ENCODE results near the gene OR4D2. TPM values are rescaled to one million over a fixed set of nuclear protein-coding genes. Genes with fewer than 3 reads are reported as not detected.

OR4D2 gene
- total and polyA plus RNA-seq, 2 of the 4 experiments (the other 2 are of a cell fraction), result not detected

- TF ChIP-seq FOS (IDR thresholded peaks at IDR 0.05; ENCODE audit: low read depth, low read length) (no peak), SMC3 (IDR thresholded peaks at IDR 0.05; ENCODE audit: low read depth, low read length) (no peak), RCOR1 (IDR thresholded peaks at IDR 0.05; ENCODE audit: insufficient replicate concordance, low read length) (no peak)
- peaks cover 9% of the 10 kb centered on the region for H3K27me3 ChIP-seq (ENCODE audit: control insufficient read depth, insufficient read depth, low read length)
- no peak overlapping the region for H2BK20ac ChIP-seq (ENCODE audit: low read depth, low read length)
- no peak for ATAC-seq (ENCODE audit: low read depth)
- H2AK9ac ChIP-seq (replicated peaks; ENCODE audit: low read depth, low read length, poor library complexity), result no peak overlapping the region
- no peak overlapping the region for H3K4me3 ChIP-seq (ENCODE audit: insufficient read depth, low read depth, low read length)
- H4K91ac ChIP-seq (ENCODE audit: insufficient read depth, low read depth, low read length), result no peak overlapping the region
- H2AK5ac ChIP-seq (ENCODE audit: low read depth, low read length), result no peak overlapping the region
- H3K79me1 ChIP-seq (ENCODE audit: low read depth in 1 of 2, low read length in 2 of 2), result no peaks in the 10 kb centered on the region
- no peak overlapping the region for H3K9ac ChIP-seq (ENCODE audit: low read depth, low read length)
- H3K9me3 ChIP-seq (ENCODE audit: control insufficient read depth, insufficient read depth, low read length), result no peaks in the 10 kb centered on the region
- no TSS peak for BruUV-seq (replicated peaks)
- no peaks in the 10 kb centered on the region for H3K4me1 ChIP-seq (ENCODE audit: control insufficient read depth, insufficient read depth, low read length)
- dilution Hi-C loops (cut with HindIII; ENCODE audit: low sequenced_read_pairs, unreplicated experiment) (no loop called here), in situ Hi-C loops (cut with MboI; ENCODE audit: low sequenced_read_pairs) (no loop called here), intact Hi-C loops (cut with micrococcal nuclease) (no loop called here)
- H4K5ac ChIP-seq (ENCODE audit: low read depth, low read length), result no peak overlapping the region
- no peak overlapping the region for H3K18ac ChIP-seq (ENCODE audit: low read depth, low read length)
- no peak overlapping the region for H3K27ac ChIP-seq (ENCODE audit: insufficient read depth, low read length)
- H4K8ac ChIP-seq (ENCODE audit: low read depth in 2 of 2, low read length in 2 of 2), result no peak overlapping the region
- no peak overlapping the region for H3K56ac ChIP-seq (ENCODE audit: extremely low read depth, insufficient read depth, low read length)
- ChIA-PET CTCF (no interaction called here), POLR2A (ENCODE audit: unreplicated experiment) (no interaction called here)
- H2BK15ac ChIP-seq (ENCODE audit: low read depth, low read length), result no peak overlapping the region
- H2BK120ac ChIP-seq (ENCODE audit: low read depth, low read length), result no peak overlapping the region
- no peak for DNase-seq
- no peak overlapping the region for H3K23ac ChIP-seq (ENCODE audit: low read depth, low read length)
- no peak overlapping the region for H3K14ac ChIP-seq (replicated peaks; ENCODE audit: low read depth, low read length)
- peaks cover 4% of the 10 kb centered on the region; the same call in 1 of the 2 replicates for H3K9me1 ChIP-seq (ENCODE audit: insufficient read depth, low read length)
- no peaks in the 10 kb centered on the region for H4K20me1 ChIP-seq (ENCODE audit: insufficient read depth, low read length)
- no peaks in the 10 kb centered on the region for H3K36me3 ChIP-seq (ENCODE audit: control insufficient read depth, insufficient read depth, low read length)
- no peak overlapping the region for H3K4ac ChIP-seq (ENCODE audit: low read depth, low read length)
- no peak overlapping the region for H3K4me2 ChIP-seq (ENCODE audit: low read depth, low read length)
- no peak overlapping the region for H2BK5ac ChIP-seq (ENCODE audit: low read depth, low read length, poor library complexity, severe bottlenecking)
- no peak overlapping the region for H2AFZ ChIP-seq (replicated peaks; ENCODE audit: low read length, poor library complexity)
- WGBS, 2 experiments (ENCODE audit: extremely low coverage in 2 of 2, insufficient read length in 1 of 2), result 52% methylated on average over 7 of the region's 8 CpGs; no CpG with 5 or more reads in 1 of the 2 experiments
These were observed 18.4 kb downstream of the OR4D2 start for GRCh38 chr17:58184986-58185761.

All from IMR-90 (cell line).